Fibroblast of mammary gland (primary cell): Measurements from ENCODE around the gene TMED6.
"Not testable (repeated sequence)": the region's sequence is repeated elsewhere in the genome, so short reads cannot be mapped to it uniquely, and the experiment has no call there.

Experiments used
- DNase-seq: peaks from one replicate; pipeline ENCODE4 v3.0.0-alpha.2; 2010; ENCODE audit warnings: low read depth
- H3K4me3 ChIP-seq: 2 replicates; pipeline ENCODE4 v1.5.1; 2011; ENCODE audit warnings: low read depth, mild to moderate bottlenecking, low read length, moderate library complexity; ENCODE audit not compliant: control insufficient read depth
- CTCF ChIP-seq: conservative IDR thresholded peaks from 2 replicates; pipeline ENCODE4 v1.5.1; 2011; ENCODE audit warnings: low read depth, low read length, inconsistent platforms; ENCODE audit not compliant: control insufficient read depth, insufficient read depth

Gene TMED6

GRCh38 chr16:69365901-69366300 is 14.3 kb upstream of the TMED6 start:
- DNase-seq: peak; percentile 76
- no peak overlapping the region for H3K4me3 ChIP-seq
- TF ChIP-seq CTCF: no peak

GRCh38 chr16:69364088-69364487 is 12.5 kb upstream of the TMED6 start:
- no peak overlapping the region for H3K4me3 ChIP-seq
- no peak for DNase-seq
- TF ChIP-seq CTCF: no peak

- no peak for TF ChIP-seq CTCF
Observed at GRCh38 chr16:69363281-69363717, 11.7 kb upstream of the TMED6 start.

GRCh38 chr16:69360070-69360469 is 8.5 kb upstream of the TMED6 start:
- not testable (repeated sequence) for DNase-seq, H3K4me3 ChIP-seq

More at GRCh38 chr16:69363281-69363717, 11.7 kb upstream of the TMED6 start:
- H3K4me3 ChIP-seq: no peak overlapping the region
- no peak for DNase-seq

- TF ChIP-seq CTCF: no peak
- DNase-seq: no peak
Observed at GRCh38 chr16:69350536-69351133, 951 bp downstream of the TMED6 start.

GRCh38 chr16:69349536-69349935 is 2.0 kb downstream of the TMED6 start:
- TF ChIP-seq CTCF: no peak
- no peak overlapping the region for H3K4me3 ChIP-seq
- DNase-seq: no peak

More at GRCh38 chr16:69350536-69351133, 951 bp downstream of the TMED6 start:
- H3K4me3 ChIP-seq: no peak overlapping the region

- DNase-seq: no peak
- TF ChIP-seq CTCF: no peak
Observed at GRCh38 chr16:69348222-69348621, 3.4 kb downstream of the TMED6 start.

More at GRCh38 chr16:69348222-69348621, 3.4 kb downstream of the TMED6 start:
- H3K4me3 ChIP-seq: no peak overlapping the region
